Stimulated activated CD8-positive, alpha-beta memory T cell treated with anti-CD3 and anti-CD28 coated beads, Interleukin-4, amount 100 ng/mL, for 4 hours (primary cell): ENCODE data around the gene CUL1.

Source experiments
- DNase-seq, 2 donors: peaks; one replicate each; pipeline ENCODE4 v3.0.0-alpha.2; 2020; ENCODE audit warnings: low read depth in 2 of 2, low spot score in 1 of 2

CUL1 gene

GRCh38 chr7:148698397-148699023 lies at the start of gene CUL1:
Gene CUL1 (plus strand): TSS chr7:148698903. CDS start chr7:148730123, 31,220 bp downstream.
- peak; percentile 55 to 75 for DNase-seq

- DNase-seq, result no peak
Measured at GRCh38 chr7:148650232-148650858, 48.4 kb upstream of the CUL1 start.

GRCh38 chr7:148652773-148653172 lies 45.9 kb upstream of the CUL1 start:
- no peak for DNase-seq

- no peak for DNase-seq
Measured at GRCh38 chr7:148657929-148658328, 40.8 kb upstream of the CUL1 start.

GRCh38 chr7:148661471-148661870 lies 37.2 kb upstream of the CUL1 start:
- DNase-seq, result no peak

- no peak for DNase-seq
Measured at GRCh38 chr7:148662646-148663045, 36.1 kb upstream of the CUL1 start.

GRCh38 chr7:148664324-148664723 lies 34.4 kb upstream of the CUL1 start:
- no peak for DNase-seq

- DNase-seq, result no peak
Measured at GRCh38 chr7:148665221-148665620, 33.5 kb upstream of the CUL1 start.

GRCh38 chr7:148669927-148670326 lies 28.8 kb upstream of the CUL1 start:
- no peak for DNase-seq

GRCh38 chr7:148670374-148670773 lies 28.3 kb upstream of the CUL1 start:
- no peak for DNase-seq

GRCh38 chr7:148670807-148671206 lies 27.9 kb upstream of the CUL1 start:
- DNase-seq, result no peak

GRCh38 chr7:148672041-148672440 lies 26.7 kb upstream of the CUL1 start:
- DNase-seq, result no peak

GRCh38 chr7:148674689-148675088 lies 24.0 kb upstream of the CUL1 start:
- DNase-seq, result no peak

- DNase-seq, result no peak
Measured at GRCh38 chr7:148676291-148676690, 22.4 kb upstream of the CUL1 start.

GRCh38 chr7:148681821-148682220 lies 16.9 kb upstream of the CUL1 start:
- DNase-seq, result no peak

- DNase-seq, result no peak
Measured at GRCh38 chr7:148684289-148684830, 14.3 kb upstream of the CUL1 start.

GRCh38 chr7:148686312-148686937 lies 12.3 kb upstream of the CUL1 start:
- DNase-seq, result no peak

GRCh38 chr7:148687555-148687954 lies 11.1 kb upstream of the CUL1 start:
- no peak for DNase-seq

- no peak for DNase-seq
Measured at GRCh38 chr7:148688526-148688925, 10.2 kb upstream of the CUL1 start.

- no peak for DNase-seq
Measured at GRCh38 chr7:148693651-148694050, 5.1 kb upstream of the CUL1 start.

GRCh38 chr7:148694631-148695030 lies 4.1 kb upstream of the CUL1 start:
- no peak for DNase-seq

GRCh38 chr7:148695953-148696352 lies 2.8 kb upstream of the CUL1 start:
- DNase-seq, result no peak
